A549 treated with Hydrocortisone at 1 μM for 4 hours (cell line): ENCODE measurements around the gene SEPTIN6. TPM values are rescaled to one million over a fixed set of nuclear protein-coding genes. Genes with fewer than 3 reads are reported as not detected.

Experiments used
- total RNA-seq: library from RNA; stranded (reverse); fragments of 200-300 nt; extraction: Qiagen RNA extraction; gene quantifications from 5 replicates; pipeline ENCODE4 v1.2.3, GENCODE V29; 2022

The SEPTIN6 gene
- 10.0 to 12.5 TPM (median 10.3 TPM) in 5 replicates for total RNA-seq

DNA sequence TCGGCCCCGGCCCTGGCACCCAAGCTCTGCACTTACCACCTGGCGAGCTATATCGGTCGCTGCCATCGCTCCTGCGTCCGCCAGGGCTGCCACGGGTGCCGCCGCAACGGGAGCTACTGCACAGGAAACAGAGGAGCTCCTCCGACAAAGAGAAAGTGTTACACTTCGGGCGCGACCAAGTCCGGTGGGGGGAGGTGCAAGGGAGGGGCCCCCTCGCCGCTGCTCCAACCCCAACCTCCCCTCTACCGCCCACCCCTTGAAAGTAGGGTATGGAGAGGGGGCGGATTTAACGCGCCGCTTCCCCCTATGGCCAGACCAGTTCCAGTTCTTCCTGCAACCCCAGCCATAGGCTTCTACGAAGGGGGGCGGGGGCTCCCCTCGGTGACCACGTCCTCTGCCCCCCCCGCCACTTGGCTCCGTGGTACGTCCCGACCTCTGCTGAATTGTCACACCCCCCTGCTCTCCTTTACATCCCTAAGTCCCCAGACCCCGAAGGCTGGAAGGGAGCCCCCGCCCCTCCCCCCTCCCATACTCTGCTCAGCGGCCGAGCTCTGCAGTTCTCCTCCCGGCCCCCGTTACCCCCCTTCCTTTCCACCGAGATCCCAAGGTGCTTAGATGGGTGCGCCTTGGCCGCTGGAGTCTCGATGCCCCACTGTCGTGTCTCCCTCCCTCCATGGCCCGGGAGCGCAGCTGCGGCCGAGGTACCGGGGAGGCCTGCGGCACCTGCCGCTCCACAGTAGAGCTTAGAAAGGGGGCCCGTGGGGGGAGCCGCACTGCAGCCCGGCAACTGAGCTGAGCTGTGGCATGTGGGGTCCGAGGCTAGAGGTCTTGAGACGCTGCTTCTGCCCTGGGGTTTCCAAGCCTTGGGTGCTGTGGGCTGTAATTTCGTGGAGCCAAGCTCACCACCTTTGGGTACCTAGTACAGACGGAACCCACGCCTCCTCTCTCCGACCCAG, at the start of gene SEPTIN6:
TSS of gene SEPTIN6 (minus strand) at position 129 of the 956 bp plus-strand sequence. CDS start at position 66, 63 bp downstream.

Other genes starting within 250 kb of the SEPTIN6 start
- 750 to 784 TPM (median 755 TPM) in 5 replicates for gene SLC25A5, start 224.7 kb downstream of the SEPTIN6 start, total RNA-seq
- gene STEEP1, start 127.8 kb downstream of the SEPTIN6 start, total RNA-seq: 27.2 to 41.6 TPM (median 30.9 TPM) in 5 replicates
- 132 to 143 TPM (median 138 TPM) in 5 replicates for gene UBE2A, start 118.6 kb downstream of the SEPTIN6 start, total RNA-seq
- gene NKRF, start 86.7 kb downstream of the SEPTIN6 start, total RNA-seq: 16.3 to 19.3 TPM (median 16.9 TPM) in 5 replicates
- gene SOWAHD, start 65.4 kb upstream of the SEPTIN6 start, total RNA-seq: 0.10 to 0.14 TPM in 2 of 5 replicates, not detected in the others
- gene RPL39, start 98.5 kb upstream of the SEPTIN6 start, total RNA-seq: 3,501 to 4,126 TPM (median 3,665 TPM) in 5 replicates
- gene UPF3B, start 159.8 kb upstream of the SEPTIN6 start, total RNA-seq: 16.5 to 22.0 TPM (median 17.0 TPM) in 5 replicates
- 27.5 to 32.9 TPM (median 30.7 TPM) in 5 replicates for gene RNF113A, start 178.6 kb upstream of the SEPTIN6 start, total RNA-seq
- gene NDUFA1, start 178.7 kb upstream of the SEPTIN6 start, total RNA-seq: 236 to 273 TPM (median 252 TPM) in 5 replicates
- gene AKAP14, start 202.7 kb upstream of the SEPTIN6 start, total RNA-seq: not detected in 5 replicates